Progenitor cell of endocrine pancreas (in vitro differentiated cells): ENCODE results near the gene FAM3C. TPM values are rescaled to one million over a fixed set of nuclear protein-coding genes. Genes with fewer than 3 reads are reported as not detected.
A peak's percentile ranks its signal among the peaks of the same experiment; 100 is the strongest.

Experiments
- DNase-seq: peaks from one replicate; pipeline ENCODE4 v3.0.0; 2021; ENCODE audit warnings: low spot score; ENCODE audit not compliant: unreplicated experiment
- H3K27ac Mint-ChIP-seq: 2 replicates; pipeline ENCODE4 v1.8.0; 2021; ENCODE audit warnings: mild to moderate bottlenecking, moderate library complexity, mixed read lengths
- H3K27me3 Mint-ChIP-seq: 2 replicates; pipeline ENCODE4 v1.8.0; 2021; ENCODE audit warnings: mixed read lengths
- H3K36me3 Mint-ChIP-seq: 2 replicates; pipeline ENCODE4 v1.8.0; 2022; ENCODE audit warnings: mixed read lengths; ENCODE audit not compliant: insufficient read depth
- H3K4me1 Mint-ChIP-seq: 2 replicates; pipeline ENCODE4 v1.8.0; 2021; ENCODE audit warnings: low read depth, mixed read lengths
- H3K4me3 Mint-ChIP-seq: 2 replicates; pipeline ENCODE4 v1.8.0; 2021; ENCODE audit warnings: low read depth, mild to moderate bottlenecking, moderate library complexity, mixed read lengths
- H3K9me3 Mint-ChIP-seq: 2 replicates; pipeline ENCODE4 v1.8.0; 2021; ENCODE audit warnings: low read depth, mixed read lengths
- CTCF ChIP-seq: fragments of 200-600 bp; sonication (generic); IDR thresholded peaks from one replicate; pipeline ENCODE4 v1.5.0; 2021; ENCODE audit warnings: antibody characterized with exemption, mild to moderate bottlenecking; ENCODE audit not compliant: unreplicated experiment
- total RNA-seq: library from RNA; stranded (reverse); gene quantifications from 2 replicates; pipeline ENCODE4 v1.2.1, GENCODE V29; 2021

FAM3C gene
- total RNA-seq, 1 donor from 2014 or later: 39.1 TPM

GRCh38 chr7:121334875-121335648 is 61.0 kb downstream of the FAM3C start:
- no peaks in the 10 kb centered on the region for H3K9me3 Mint-ChIP-seq
- no peak for TF ChIP-seq CTCF
- H3K27me3 Mint-ChIP-seq: peaks cover 22% of the 10 kb centered on the region
- H3K4me3 Mint-ChIP-seq: no peak overlapping the region
- DNase-seq: no peak
- H3K36me3 Mint-ChIP-seq: no peaks in the 10 kb centered on the region
- no peak overlapping the region for H3K27ac Mint-ChIP-seq
- H3K4me1 Mint-ChIP-seq: peaks cover 4% of the 10 kb centered on the region

- peaks cover 9% of the 10 kb centered on the region for H3K4me1 Mint-ChIP-seq
- no peak for TF ChIP-seq CTCF
- H3K4me3 Mint-ChIP-seq: no peak overlapping the region
- H3K27ac Mint-ChIP-seq: no peak overlapping the region
- no peaks in the 10 kb centered on the region for H3K9me3 Mint-ChIP-seq
- no peaks in the 10 kb centered on the region for H3K36me3 Mint-ChIP-seq
- peaks cover 29% of the 10 kb centered on the region for H3K27me3 Mint-ChIP-seq
- DNase-seq: no peak
These were observed 61.7 kb downstream of the FAM3C start for GRCh38 chr7:121334376-121334775.

- H3K27me3 Mint-ChIP-seq: peaks cover 53% of the 10 kb centered on the region
These were observed 64.5 kb downstream of the FAM3C start for GRCh38 chr7:121331574-121331973.

GRCh38 chr7:121331048-121331447 is 65.1 kb downstream of the FAM3C start:
- no peaks in the 10 kb centered on the region for H3K36me3 Mint-ChIP-seq
- no peak overlapping the region for H3K27ac Mint-ChIP-seq
- H3K9me3 Mint-ChIP-seq: no peaks in the 10 kb centered on the region
- TF ChIP-seq CTCF: no peak
- H3K27me3 Mint-ChIP-seq: peaks cover 54% of the 10 kb centered on the region
- H3K4me3 Mint-ChIP-seq: no peak overlapping the region
- DNase-seq: no peak
- peaks cover 14% of the 10 kb centered on the region for H3K4me1 Mint-ChIP-seq

More at GRCh38 chr7:121331574-121331973, 64.5 kb downstream of the FAM3C start:
- TF ChIP-seq CTCF: no peak
- Mint-ChIP-seq H3K4me1 (peaks cover 14% of the 10 kb centered on the region), H3K27ac (no peak overlapping the region), H3K4me3 (no peak overlapping the region), H3K9me3 (no peaks in the 10 kb centered on the region), H3K36me3 (no peaks in the 10 kb centered on the region)
- DNase-seq: no peak

- H3K9me3 Mint-ChIP-seq: no peaks in the 10 kb centered on the region
- peaks cover 14% of the 10 kb centered on the region for H3K4me1 Mint-ChIP-seq
- no peak for DNase-seq
- peak overlapping the region; percentile 67 for H3K4me3 Mint-ChIP-seq
- no peak for TF ChIP-seq CTCF
- H3K27ac Mint-ChIP-seq: no peak overlapping the region
- peaks cover 56% of the 10 kb centered on the region for H3K27me3 Mint-ChIP-seq
- H3K36me3 Mint-ChIP-seq: no peaks in the 10 kb centered on the region
These were observed 65.9 kb downstream of the FAM3C start for GRCh38 chr7:121330053-121330833.
